ENCODE results near the gene AAK1. TPM values are rescaled to one million over a fixed set of nuclear protein-coding genes. Genes with fewer than 3 reads are reported as not detected.

The AAK1 gene
- total and polyA plus RNA-seq, 10 of the 15 experiments (the other 5 are each of a cell fraction or from before 2014, with no cell fraction given): 2.9 to 41.4 (median 17.5) TPM

DNA sequence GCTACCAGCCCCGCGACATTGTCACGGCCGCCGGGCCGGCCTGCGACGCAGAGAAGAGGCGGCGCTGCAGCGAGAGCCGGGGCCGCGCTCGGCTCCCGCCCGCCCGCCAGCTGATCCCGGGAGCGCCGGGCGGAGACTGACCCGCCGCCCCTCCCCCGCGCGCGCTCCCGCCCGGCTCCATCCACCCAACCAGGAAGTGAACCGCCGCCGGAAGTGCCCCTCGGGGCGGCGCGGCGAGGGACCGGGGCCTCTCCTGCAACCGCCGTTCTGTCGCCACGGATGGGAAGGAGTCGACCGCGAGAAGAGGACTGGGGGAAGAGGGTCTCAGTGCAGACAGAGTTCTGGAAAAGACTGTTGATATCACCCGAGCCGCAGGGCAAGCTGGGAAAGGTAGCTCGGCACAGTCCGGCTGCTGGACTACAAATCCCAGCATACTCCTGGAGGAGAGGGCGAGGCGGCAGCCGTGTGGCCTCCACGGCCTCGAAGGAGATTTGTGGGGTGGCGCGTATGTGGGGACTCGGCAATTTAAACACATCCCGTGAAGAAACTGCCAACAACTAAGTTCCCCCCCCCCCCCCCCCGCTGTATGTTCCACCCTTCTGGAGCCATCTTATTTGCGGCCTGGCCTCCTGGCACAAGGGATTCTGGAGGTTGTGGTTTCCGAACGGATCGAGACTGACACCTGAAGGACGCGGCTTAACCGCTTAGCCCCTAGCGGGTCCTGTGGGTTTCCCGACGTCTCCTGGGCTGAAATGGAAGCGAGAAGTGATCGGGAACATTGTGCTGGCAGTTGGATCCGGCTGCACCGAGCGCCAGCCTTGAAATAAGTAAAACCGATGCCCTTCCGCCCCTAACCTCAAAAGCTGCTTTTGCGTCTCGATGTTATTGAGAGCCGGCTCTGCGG lies at the start of gene AAK1 (continued):
- TF ChIP-seq RFX5 (IDR thresholded peaks at IDR 0.05; ENCODE audit: low read depth, low read length) (no peak), KDM1A (IDR thresholded peaks at IDR 0.05; ENCODE audit: borderline replicate concordance) (no peak), SMAD5 (IDR thresholded peaks at IDR 0.05; ENCODE audit: low read depth) (peak; percentile 64), MTA2 (IDR thresholded peaks at IDR 0.05; ENCODE audit: low read depth) (peak; percentile 51; the same call in 1 of the 2 replicates), GATAD2B (conservative IDR thresholded peaks at IDR 0.05; ENCODE audit: low read depth) (peak; percentile 85; the same call in 1 of the 2 replicates), ASH2L (IDR thresholded peaks at IDR 0.05; ENCODE audit: borderline replicate concordance, low read depth) (peak; percentile 90; the same call in 1 of the 2 replicates), PAX5 (IDR thresholded peaks at IDR 0.05; ENCODE audit: borderline replicate concordance, low read depth, low read length) (no peak; the same call in 1 of the 2 replicates), SREBF1 (IDR thresholded peaks at IDR 0.05; ENCODE audit: low read length) (0 out of 2 replicates have a peak, but pooled peaks have one; percentile 54), FOXM1 (IDR thresholded peaks at IDR 0.05; ENCODE audit: low read depth, low read length) (0 out of 2 replicates have a peak, but pooled peaks have one; percentile 2), TAF1 (IDR thresholded peaks at IDR 0.05; ENCODE audit: borderline replicate concordance, low read depth, low read length) (peak; percentile 37; the same call in 1 of the 2 replicates), NR2C2 (IDR thresholded peaks at IDR 0.05; ENCODE audit: borderline replicate concordance, control insufficient read depth, insufficient read length, low read depth) (no peak), SP1 (IDR thresholded peaks at IDR 0.05; ENCODE audit: low read depth, low read length) (no peak), SMC3 (IDR thresholded peaks at IDR 0.05; ENCODE audit: borderline replicate concordance, low read length) (no peak), GABPA (IDR thresholded peaks at IDR 0.05; ENCODE audit: low read depth) (peak; percentile 86), SIX5 (IDR thresholded peaks at IDR 0.05; ENCODE audit: low read depth, low read length, severe bottlenecking) (peak; percentile 73), CBX3 (IDR thresholded peaks at IDR 0.05; ENCODE audit: borderline replicate concordance, low read depth) (no peak), RCOR1 (conservative IDR thresholded peaks at IDR 0.05; ENCODE audit: low read depth, low read length) (no peak), CBFB (IDR thresholded peaks at IDR 0.05; ENCODE audit: low read depth) (peak; percentile 80), HDAC2 (IDR thresholded peaks at IDR 0.05) (no peak), RB1 (IDR thresholded peaks at IDR 0.05; ENCODE audit: borderline replicate concordance) (peak; percentile 78), SREBF2 (IDR thresholded peaks at IDR 0.05; ENCODE audit: low read length) (0 out of 2 replicates have a peak, but pooled peaks have one; percentile 29)
- TF ChIP-seq, protein P1, sequence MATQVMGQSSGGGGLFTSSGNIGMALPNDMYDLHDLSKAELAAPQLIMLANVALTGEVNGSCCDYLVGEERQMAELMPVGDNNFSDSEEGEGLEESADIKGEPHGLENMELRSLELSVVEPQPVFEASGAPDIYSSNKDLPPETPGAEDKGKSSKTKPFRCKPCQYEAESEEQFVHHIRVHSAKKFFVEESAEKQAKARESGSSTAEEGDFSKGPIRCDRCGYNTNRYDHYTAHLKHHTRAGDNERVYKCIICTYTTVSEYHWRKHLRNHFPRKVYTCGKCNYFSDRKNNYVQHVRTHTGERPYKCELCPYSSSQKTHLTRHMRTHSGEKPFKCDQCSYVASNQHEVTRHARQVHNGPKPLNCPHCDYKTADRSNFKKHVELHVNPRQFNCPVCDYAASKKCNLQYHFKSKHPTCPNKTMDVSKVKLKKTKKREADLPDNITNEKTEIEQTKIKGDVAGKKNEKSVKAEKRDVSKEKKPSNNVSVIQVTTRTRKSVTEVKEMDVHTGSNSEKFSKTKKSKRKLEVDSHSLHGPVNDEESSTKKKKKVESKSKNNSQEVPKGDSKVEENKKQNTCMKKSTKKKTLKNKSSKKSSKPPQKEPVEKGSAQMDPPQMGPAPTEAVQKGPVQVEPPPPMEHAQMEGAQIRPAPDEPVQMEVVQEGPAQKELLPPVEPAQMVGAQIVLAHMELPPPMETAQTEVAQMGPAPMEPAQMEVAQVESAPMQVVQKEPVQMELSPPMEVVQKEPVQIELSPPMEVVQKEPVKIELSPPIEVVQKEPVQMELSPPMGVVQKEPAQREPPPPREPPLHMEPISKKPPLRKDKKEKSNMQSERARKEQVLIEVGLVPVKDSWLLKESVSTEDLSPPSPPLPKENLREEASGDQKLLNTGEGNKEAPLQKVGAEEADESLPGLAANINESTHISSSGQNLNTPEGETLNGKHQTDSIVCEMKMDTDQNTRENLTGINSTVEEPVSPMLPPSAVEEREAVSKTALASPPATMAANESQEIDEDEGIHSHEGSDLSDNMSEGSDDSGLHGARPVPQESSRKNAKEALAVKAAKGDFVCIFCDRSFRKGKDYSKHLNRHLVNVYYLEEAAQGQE (IDR thresholded peaks at IDR 0.05; ENCODE audit: low read depth, low read length): no peak
- TF ChIP-seq, protein P2, sequence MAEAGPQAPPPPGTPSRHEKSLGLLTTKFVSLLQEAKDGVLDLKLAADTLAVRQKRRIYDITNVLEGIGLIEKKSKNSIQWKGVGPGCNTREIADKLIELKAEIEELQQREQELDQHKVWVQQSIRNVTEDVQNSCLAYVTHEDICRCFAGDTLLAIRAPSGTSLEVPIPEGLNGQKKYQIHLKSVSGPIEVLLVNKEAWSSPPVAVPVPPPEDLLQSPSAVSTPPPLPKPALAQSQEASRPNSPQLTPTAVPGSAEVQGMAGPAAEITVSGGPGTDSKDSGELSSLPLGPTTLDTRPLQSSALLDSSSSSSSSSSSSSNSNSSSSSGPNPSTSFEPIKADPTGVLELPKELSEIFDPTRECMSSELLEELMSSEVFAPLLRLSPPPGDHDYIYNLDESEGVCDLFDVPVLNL (IDR thresholded peaks at IDR 0.05; ENCODE audit: low read depth, low read length): no peak
- TF ChIP-seq, protein P3, sequence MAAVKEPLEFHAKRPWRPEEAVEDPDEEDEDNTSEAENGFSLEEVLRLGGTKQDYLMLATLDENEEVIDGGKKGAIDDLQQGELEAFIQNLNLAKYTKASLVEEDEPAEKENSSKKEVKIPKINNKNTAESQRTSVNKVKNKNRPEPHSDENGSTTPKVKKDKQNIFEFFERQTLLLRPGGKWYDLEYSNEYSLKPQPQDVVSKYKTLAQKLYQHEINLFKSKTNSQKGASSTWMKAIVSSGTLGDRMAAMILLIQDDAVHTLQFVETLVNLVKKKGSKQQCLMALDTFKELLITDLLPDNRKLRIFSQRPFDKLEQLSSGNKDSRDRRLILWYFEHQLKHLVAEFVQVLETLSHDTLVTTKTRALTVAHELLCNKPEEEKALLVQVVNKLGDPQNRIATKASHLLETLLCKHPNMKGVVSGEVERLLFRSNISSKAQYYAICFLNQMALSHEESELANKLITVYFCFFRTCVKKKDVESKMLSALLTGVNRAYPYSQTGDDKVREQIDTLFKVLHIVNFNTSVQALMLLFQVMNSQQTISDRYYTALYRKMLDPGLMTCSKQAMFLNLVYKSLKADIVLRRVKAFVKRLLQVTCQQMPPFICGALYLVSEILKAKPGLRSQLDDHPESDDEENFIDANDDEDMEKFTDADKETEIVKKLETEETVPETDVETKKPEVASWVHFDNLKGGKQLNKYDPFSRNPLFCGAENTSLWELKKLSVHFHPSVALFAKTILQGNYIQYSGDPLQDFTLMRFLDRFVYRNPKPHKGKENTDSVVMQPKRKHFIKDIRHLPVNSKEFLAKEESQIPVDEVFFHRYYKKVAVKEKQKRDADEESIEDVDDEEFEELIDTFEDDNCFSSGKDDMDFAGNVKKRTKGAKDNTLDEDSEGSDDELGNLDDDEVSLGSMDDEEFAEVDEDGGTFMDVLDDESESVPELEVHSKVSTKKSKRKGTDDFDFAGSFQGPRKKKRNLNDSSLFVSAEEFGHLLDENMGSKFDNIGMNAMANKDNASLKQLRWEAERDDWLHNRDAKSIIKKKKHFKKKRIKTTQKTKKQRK (IDR thresholded peaks at IDR 0.05; ENCODE audit: low read depth, low read length): no peak

Measured in GM12878 (cell line).